ENCODE data around the gene GNAS-AS1.
"Not testable (repeated sequence)": the region's sequence is repeated elsewhere in the genome, so short reads cannot be mapped to it uniquely, and the experiment has no call there.

The GNAS-AS1 gene

DNA sequence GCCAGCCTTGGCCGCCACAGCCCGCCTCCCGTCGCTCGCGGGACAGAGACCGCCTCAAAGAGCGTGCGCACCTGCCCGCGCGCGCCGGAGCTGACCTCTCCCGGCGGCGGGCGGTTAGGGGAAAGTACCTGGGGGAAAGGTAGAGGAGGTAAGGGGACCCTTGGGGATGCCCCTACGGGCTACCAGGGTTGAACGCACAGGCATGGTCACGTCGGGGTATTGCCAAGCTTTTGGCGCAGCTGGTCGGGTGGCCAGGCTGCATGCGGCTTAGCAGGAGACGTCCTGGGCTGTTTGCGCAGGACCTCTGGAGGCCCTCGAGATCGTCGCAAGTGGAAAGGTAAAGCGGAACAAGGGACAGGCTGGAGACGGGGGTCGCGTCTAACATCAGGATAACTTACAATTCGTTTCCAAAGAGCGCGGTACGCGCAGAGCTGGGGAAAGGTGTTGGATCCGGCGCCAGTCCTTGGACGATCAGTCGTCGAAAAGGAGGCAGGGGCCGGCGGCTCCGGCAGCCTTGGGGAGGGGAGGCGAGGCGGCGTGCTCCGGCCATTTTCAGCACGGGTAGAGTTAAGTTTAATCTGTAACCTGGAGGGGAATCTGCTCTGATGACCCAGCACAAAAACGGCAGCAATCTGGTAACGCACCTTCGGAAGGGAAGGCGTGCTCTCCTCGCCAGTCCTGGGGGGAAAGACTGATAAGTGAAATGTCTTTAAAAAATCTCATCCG, 9.0 kb downstream of the GNAS-AS1 start:
- intact Hi-C loops (cut with micrococcal nuclease), result no loop called here
- Mint-ChIP-seq H3K27me3 (peaks cover 86% of the 10 kb centered on the region), H3K27ac (no peak overlapping the region)

DNA sequence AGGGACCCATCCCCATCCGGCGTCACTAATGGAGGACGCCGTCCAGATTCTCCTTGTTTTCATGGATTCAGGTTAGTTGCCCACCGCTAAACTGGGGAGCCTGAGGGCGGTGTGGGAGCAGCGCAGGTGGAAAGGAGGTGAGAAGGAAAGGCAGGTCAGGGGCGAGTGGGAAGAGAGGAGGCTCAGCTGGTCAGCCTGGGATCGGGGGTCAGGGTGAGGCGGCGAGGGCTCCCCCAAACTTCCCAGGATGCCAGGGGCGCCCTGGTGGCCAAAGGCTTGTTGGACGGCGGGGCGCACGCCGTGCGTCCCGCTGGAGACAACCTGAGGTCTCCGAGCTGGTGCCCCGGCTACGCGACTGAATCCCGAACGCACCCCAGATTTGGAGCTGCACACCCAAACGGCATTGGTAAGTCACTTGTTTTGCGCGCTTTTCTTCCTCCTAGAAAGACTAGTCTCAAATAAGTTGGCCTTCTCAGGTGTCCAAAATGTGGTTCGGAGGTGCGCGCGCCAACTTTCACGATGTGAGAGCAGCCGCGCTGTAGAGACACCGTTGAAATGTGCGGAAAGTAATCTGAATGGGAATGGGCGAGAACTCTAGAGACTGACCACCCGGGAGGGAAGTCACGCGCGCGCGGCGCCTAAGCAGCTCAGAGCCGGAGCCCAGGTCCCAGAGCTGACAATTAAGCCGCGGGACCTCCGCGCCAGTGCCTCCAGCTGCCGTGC, 9.7 kb downstream of the GNAS-AS1 start:
- no peaks in the 10 kb centered on the region for H3K36me3 Mint-ChIP-seq (ENCODE audit: low read depth)
- no peak overlapping the region for H3K4me3 Mint-ChIP-seq
- H3K27ac Mint-ChIP-seq, result no peak overlapping the region
- peaks cover 86% of the 10 kb centered on the region for H3K27me3 Mint-ChIP-seq
- H3K4me1 Mint-ChIP-seq (ENCODE audit: low read depth), result peaks cover 13% of the 10 kb centered on the region
- intact Hi-C loops (cut with micrococcal nuclease), result no loop called here
- H3K9me3 Mint-ChIP-seq, result peaks cover 8% of the 10 kb centered on the region

More for the DNA sequence above, 9.0 kb downstream of the GNAS-AS1 start:
- H3K36me3 Mint-ChIP-seq (ENCODE audit: low read depth), result no peaks in the 10 kb centered on the region
- no peak overlapping the region for H3K4me3 Mint-ChIP-seq
- peaks cover 8% of the 10 kb centered on the region for H3K9me3 Mint-ChIP-seq
- H3K4me1 Mint-ChIP-seq (ENCODE audit: low read depth), result peaks cover 17% of the 10 kb centered on the region

DNA sequence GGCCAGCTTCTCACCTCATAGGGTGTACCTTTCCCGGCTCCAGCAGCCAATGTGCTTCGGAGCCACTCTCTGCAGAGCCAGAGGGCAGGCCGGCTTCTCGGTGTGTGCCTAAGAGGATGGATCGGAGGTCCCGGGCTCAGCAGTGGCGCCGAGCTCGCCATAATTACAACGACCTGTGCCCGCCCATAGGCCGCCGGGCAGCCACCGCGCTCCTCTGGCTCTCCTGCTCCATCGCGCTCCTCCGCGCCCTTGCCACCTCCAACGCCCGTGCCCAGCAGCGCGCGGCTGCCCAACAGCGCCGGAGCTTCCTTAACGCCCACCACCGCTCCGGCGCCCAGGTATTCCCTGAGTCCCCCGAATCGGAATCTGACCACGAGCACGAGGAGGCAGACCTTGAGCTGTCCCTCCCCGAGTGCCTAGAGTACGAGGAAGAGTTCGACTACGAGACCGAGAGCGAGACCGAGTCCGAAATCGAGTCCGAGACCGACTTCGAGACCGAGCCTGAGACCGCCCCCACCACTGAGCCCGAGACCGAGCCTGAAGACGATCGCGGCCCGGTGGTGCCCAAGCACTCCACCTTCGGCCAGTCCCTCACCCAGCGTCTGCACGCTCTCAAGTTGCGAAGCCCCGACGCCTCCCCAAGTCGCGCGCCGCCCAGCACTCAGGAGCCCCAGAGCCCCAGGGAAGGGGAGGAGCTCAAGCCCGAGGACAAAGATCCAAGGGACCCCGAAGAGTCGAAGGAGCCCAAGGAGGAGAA, 10.5 kb downstream of the GNAS-AS1 start:
- H3K27me3 Mint-ChIP-seq, result peaks cover 86% of the 10 kb centered on the region
- intact Hi-C loops (cut with micrococcal nuclease), result no loop called here

DNA sequence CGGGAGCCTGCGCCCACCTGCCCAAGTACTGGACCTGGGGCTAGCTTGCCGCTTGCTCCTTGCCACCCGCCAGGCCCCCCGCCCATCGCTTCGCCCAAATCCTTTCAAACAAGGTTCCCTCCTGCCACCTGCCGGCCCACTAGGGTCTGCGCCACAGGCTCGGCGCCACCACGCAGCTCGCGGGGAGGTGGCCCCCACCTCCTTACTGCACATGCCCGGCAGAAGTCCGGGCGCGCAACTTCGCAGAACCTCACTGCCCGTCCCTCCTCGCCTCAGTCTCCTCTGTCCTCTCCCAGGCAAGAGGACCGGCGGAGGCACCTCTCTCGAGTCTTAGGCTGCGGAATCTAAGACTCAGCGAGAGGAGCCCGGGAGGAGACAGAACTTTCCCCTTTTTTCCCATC, 11.2 kb downstream of the GNAS-AS1 start:
- Mint-ChIP-seq H3K4me3 (no peak overlapping the region), H3K27ac (no peak overlapping the region)
- intact Hi-C loops (cut with micrococcal nuclease), result no loop called here

More for the DNA sequence above, 10.5 kb downstream of the GNAS-AS1 start:
- Mint-ChIP-seq H3K4me3 (no peak overlapping the region), H3K36me3 (ENCODE audit: low read depth) (no peaks in the 10 kb centered on the region), H3K4me1 (ENCODE audit: low read depth) (peaks cover 8% of the 10 kb centered on the region), H3K27ac (no peak overlapping the region), H3K9me3 (peaks cover 8% of the 10 kb centered on the region)

DNA sequence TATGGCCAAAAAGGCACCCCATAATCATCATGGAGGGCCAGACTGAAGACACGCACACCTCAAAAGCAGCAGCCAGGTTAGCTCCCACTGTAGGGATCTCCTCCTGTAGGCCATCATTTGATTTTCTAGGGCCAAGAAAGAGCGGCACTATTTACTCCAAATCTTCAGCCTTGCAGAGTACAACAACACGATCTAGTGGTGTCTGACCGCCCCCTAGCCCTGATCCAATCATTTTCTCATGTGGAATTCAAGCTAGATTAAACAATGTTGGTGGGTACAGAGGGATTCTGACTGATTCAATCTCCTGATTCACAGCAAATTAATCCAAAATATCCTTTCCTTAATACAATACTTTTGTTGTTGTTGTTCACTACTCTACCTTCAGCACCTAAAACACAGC, 12.5 kb downstream of the GNAS-AS1 start:
- intact Hi-C loops (cut with micrococcal nuclease), result no loop called here
- no peak overlapping the region for H3K4me3 Mint-ChIP-seq
- no peak overlapping the region for H3K27ac Mint-ChIP-seq
- no peaks in the 10 kb centered on the region for H3K36me3 Mint-ChIP-seq (ENCODE audit: low read depth)
- peaks cover 8% of the 10 kb centered on the region for H3K9me3 Mint-ChIP-seq
- H3K4me1 Mint-ChIP-seq (ENCODE audit: low read depth), result peaks cover 8% of the 10 kb centered on the region
- H3K27me3 Mint-ChIP-seq, result peaks cover 80% of the 10 kb centered on the region

More for the DNA sequence above, 11.2 kb downstream of the GNAS-AS1 start:
- peaks cover 8% of the 10 kb centered on the region for H3K4me1 Mint-ChIP-seq (ENCODE audit: low read depth)
- H3K27me3 Mint-ChIP-seq, result peaks cover 83% of the 10 kb centered on the region
- H3K9me3 Mint-ChIP-seq, result peaks cover 8% of the 10 kb centered on the region
- no peaks in the 10 kb centered on the region for H3K36me3 Mint-ChIP-seq (ENCODE audit: low read depth)

DNA sequence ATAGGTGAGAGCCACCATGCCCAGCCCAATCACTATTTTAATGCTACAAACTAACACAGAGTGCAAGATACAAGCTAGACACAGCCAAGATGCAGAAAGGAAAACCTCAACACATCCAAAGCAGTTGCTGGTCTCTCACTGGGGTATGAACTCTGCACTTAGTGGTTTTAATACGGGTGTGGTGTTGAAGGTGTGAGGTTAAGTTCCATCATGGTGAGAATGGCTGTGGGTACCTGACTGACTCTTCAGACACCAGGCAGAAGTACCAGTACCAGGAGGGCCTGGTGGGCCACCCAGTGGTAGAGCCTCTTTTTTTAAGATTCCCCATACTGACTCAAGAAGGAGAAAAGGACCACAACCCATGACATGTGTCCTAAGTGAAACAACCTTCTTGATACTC, 13.0 kb downstream of the GNAS-AS1 start:
- Mint-ChIP-seq H3K9me3 (peaks cover 8% of the 10 kb centered on the region), H3K27me3 (peaks cover 81% of the 10 kb centered on the region), H3K4me1 (ENCODE audit: low read depth) (peaks cover 8% of the 10 kb centered on the region), H3K27ac (no peak overlapping the region), H3K4me3 (no peak overlapping the region), H3K36me3 (ENCODE audit: low read depth) (no peaks in the 10 kb centered on the region)
- intact Hi-C loops (cut with micrococcal nuclease), result no loop called here

DNA sequence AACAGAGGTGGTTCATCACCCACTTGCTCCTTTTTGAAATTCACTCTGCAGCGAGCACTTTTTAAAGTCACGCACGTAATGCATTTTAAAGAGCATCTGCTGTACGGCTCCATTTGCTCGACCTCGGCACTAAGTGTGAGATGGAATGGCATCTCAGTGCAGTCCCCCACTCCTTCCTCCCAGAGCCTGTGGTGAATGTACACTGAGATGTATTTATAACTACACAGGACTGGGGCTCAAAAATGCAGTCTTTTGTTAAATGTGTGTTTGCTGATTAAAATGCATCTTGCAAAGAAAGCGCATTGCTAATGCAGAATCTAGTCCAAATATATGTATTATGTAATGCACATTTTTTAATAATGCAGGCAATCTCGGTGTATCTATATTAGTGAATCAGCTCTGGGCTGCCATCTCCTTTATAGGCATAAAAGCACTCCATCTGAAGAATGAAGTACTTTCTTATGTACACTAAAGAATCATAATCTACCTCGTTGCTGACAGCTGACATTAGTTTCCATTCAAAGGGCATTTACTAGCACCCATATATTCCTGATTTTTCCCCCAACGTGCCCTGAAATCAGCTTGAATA, 14.0 kb downstream of the GNAS-AS1 start:
- Mint-ChIP-seq H3K4me1 (ENCODE audit: low read depth) (peaks cover 8% of the 10 kb centered on the region), H3K9me3 (peaks cover 8% of the 10 kb centered on the region), H3K27ac (no peak overlapping the region), H3K36me3 (ENCODE audit: low read depth) (no peaks in the 10 kb centered on the region), H3K4me3 (no peak overlapping the region), H3K27me3 (peaks cover 73% of the 10 kb centered on the region)
- intact Hi-C loops (cut with micrococcal nuclease), result no loop called here

DNA sequence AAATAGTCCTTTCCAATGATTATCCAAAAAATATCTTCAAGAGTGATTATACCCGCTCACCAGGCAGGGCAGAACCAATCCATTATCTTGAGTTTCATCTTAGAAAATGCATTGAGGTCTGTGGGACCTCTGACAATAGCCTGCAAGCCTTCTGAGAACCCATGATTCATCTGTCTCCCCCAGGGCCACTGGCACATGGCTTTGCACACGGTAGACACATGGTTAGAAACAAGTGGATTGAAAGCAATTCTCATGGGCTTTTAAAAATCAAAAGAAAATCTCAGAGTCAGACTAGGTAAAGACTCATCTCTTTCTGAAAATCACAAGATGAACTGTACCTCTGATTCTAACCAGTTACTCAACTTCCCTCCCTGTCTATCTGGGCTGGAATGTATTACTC, 15.5 kb downstream of the GNAS-AS1 start:
- no peaks in the 10 kb centered on the region for H3K36me3 Mint-ChIP-seq (ENCODE audit: low read depth)
- H3K27me3 Mint-ChIP-seq, result peaks cover 66% of the 10 kb centered on the region
- H3K9me3 Mint-ChIP-seq, result peaks cover 12% of the 10 kb centered on the region
- no peak overlapping the region for H3K27ac Mint-ChIP-seq
- intact Hi-C loops (cut with micrococcal nuclease), result no loop called here
- no peak overlapping the region for H3K4me3 Mint-ChIP-seq
- H3K4me1 Mint-ChIP-seq (ENCODE audit: low read depth), result peaks cover 7% of the 10 kb centered on the region

DNA sequence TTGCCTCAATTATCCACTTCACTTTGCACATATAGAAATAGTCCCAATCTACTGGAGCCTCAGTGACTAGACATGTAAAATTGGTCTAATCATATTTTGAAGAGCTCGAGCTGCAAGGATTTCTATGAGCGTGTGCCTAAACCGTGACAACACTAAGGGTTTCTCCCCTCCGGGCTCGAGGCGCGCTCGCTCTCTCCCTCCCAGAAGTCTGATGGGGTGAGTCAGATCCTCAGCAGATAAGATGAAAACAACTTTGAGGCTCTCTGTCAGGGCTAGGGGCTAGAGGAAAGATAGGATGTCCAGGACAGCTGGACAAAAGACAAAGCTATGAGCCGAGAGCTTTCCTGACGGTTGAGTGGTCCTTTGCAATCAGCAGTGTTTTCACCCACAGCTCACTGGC, 16.8 kb downstream of the GNAS-AS1 start:
- peaks cover 9% of the 10 kb centered on the region for H3K9me3 Mint-ChIP-seq
- H3K4me3 Mint-ChIP-seq, result no peak overlapping the region
- no peak overlapping the region for H3K27ac Mint-ChIP-seq
- peaks cover 58% of the 10 kb centered on the region for H3K27me3 Mint-ChIP-seq
- intact Hi-C loops (cut with micrococcal nuclease), result no loop called here
- H3K36me3 Mint-ChIP-seq (ENCODE audit: low read depth), result no peaks in the 10 kb centered on the region
- no peaks in the 10 kb centered on the region for H3K4me1 Mint-ChIP-seq (ENCODE audit: low read depth)

DNA sequence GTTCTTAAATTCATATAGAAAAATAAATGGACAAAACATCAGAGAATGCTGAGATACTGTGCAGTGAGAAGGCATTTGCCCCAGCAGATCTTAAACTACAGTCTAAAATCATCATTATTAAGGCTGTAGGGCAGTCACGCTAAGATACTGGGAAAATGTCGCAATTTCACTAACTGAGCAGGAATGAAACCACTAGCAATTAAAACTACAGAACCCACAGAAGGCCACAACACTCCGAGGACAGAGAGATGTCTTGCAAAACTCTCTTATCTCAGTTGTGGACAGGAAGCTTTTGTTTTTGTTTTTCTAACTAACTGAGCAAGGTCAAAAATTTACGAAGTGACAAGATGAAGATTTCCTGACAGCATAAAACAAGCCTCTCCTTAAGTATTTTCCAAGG, 18.2 kb downstream of the GNAS-AS1 start:
- intact Hi-C loops (cut with micrococcal nuclease), result no loop called here
- Mint-ChIP-seq H3K9me3 (peaks cover 9% of the 10 kb centered on the region), H3K27ac (no peak overlapping the region), H3K4me3 (no peak overlapping the region), H3K27me3 (peaks cover 48% of the 10 kb centered on the region), H3K4me1 (ENCODE audit: low read depth) (no peaks in the 10 kb centered on the region), H3K36me3 (ENCODE audit: low read depth) (no peaks in the 10 kb centered on the region)

DNA sequence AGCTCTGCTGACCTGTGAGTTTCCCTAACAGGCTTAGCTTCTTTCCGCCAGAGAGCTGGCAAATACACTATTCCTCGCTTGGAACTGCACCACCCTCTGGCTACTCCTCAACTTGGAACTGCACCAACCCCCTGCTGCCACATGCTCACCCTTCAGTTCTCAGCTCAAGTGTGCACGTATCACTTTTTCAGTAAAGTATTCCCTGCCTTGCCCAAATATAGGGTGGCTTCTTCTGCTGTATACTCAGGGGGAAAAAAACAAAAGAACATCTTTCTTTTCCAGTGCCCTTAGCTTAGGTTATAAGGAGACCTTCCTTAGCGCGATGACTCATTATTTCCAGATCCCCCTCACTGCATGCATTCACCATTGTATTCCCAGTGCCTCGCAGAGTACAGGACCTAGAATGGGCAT, 21.2 kb downstream of the GNAS-AS1 start:
- Mint-ChIP-seq H3K27me3 (peaks cover 32% of the 10 kb centered on the region), H3K9me3 (peaks cover 9% of the 10 kb centered on the region), H3K27ac (no peak overlapping the region), H3K4me1 (ENCODE audit: low read depth) (no peaks in the 10 kb centered on the region), H3K4me3 (no peak overlapping the region), H3K36me3 (ENCODE audit: low read depth) (no peaks in the 10 kb centered on the region)
- intact Hi-C loops (cut with micrococcal nuclease), result no loop called here

DNA sequence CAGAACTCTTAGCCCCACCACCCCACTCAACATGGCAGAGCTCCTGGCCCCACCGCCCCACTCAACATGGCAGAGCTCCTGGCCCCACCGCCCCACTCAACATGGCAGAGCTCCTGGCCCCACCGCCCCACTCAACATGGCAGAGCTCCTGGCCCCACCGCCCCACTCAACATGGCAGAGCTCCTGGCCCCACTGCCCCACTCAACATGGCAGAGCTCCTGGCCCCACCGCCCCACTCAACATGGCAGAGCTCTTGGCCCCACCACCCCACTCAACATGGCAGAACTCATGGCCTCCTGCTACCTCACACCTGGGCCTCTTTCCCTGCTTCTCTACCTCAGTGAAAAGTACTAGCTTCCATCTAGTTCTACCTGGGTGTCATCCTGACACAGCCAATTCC, 21.9 kb downstream of the GNAS-AS1 start:
- H3K27me3 Mint-ChIP-seq, result peaks cover 26% of the 10 kb centered on the region

DNA sequence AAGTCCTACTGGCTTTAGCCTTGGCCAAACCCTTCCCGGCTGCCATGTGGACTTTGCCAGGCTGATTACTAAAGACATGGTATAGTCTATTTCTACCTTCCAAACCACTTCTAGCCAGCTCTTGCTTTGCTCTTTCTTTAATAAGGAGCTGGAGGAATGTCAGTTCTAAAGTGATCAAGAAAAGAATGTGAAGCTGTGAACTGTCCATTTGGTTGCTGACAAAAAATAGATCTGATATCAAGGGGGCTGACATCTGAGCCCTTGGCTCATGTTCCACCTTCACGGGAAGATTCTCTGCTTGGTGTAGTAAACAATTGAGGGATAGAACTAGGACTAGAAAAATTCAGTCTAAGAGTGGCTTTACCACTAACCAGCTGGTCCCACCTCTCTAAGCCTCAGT, 22.6 kb downstream of the GNAS-AS1 start:
- Mint-ChIP-seq H3K9me3 (peaks cover 9% of the 10 kb centered on the region), H3K36me3 (ENCODE audit: low read depth) (no peaks in the 10 kb centered on the region), H3K27ac (no peak overlapping the region), H3K4me3 (no peak overlapping the region), H3K27me3 (peaks cover 22% of the 10 kb centered on the region), H3K4me1 (ENCODE audit: low read depth) (no peaks in the 10 kb centered on the region)
- intact Hi-C loops (cut with micrococcal nuclease), result no loop called here

More for the DNA sequence above, 21.9 kb downstream of the GNAS-AS1 start:
- H3K4me3 Mint-ChIP-seq; H3K4me1 Mint-ChIP-seq (ENCODE audit: low read depth); H3K36me3 Mint-ChIP-seq (ENCODE audit: low read depth); H3K9me3 Mint-ChIP-seq; intact Hi-C loops (cut with micrococcal nuclease); H3K27ac Mint-ChIP-seq: not testable (repeated sequence)

DNA sequence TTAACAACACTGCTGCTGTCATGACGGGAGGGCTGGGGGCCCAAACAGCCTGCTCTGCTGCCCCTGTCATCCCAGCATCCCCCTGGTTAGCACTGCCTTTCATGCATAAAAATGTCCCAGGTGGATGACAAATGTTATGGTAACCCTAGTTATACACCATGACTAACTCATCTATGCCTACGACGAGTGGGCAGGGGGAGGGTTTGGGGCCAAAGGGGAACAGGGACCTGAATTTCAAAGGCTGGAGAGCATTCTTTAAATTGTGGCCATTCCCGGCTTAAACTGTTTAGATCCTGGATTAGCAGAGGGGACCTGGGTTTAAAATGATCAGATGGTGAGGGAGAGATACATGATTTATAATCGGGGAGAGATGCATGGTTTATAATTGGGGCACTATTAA, 24.4 kb downstream of the GNAS-AS1 start:
- Mint-ChIP-seq H3K9me3 (peaks cover 9% of the 10 kb centered on the region), H3K4me3 (no peak overlapping the region), H3K36me3 (ENCODE audit: low read depth) (no peaks in the 10 kb centered on the region), H3K27me3 (peaks cover 14% of the 10 kb centered on the region), H3K27ac (no peak overlapping the region), H3K4me1 (ENCODE audit: low read depth) (no peaks in the 10 kb centered on the region)
- intact Hi-C loops (cut with micrococcal nuclease), result no loop called here

All from dendritic cell treated with granulocyte-macrophage colony-stimulating factor and Interleukin-4, amounts not matched to agents 40 ng/mL and 50 ng/mL, for 4 days (primary cell).